ENCODE data around the gene LAMTOR5. TPM values are rescaled to one million over a fixed set of nuclear protein-coding genes. Genes with fewer than 3 reads are reported as not detected.

The LAMTOR5 gene
- total RNA-seq, 4 donors from 2014 or later = 94.4 to 130 (median 116) TPM

- DNase-seq (ENCODE audit: low spot score) = no peak
- TF ChIP-seq CTCF (IDR thresholded peaks at IDR 0.05) = no peak
Observed at GRCh38 chr1:110394493-110394820, 13.0 kb downstream of the LAMTOR5 start.

GRCh38 chr1:110393691-110394492, 13.6 kb downstream of the LAMTOR5 start:
- DNase-seq (ENCODE audit: low spot score) = no peak
- TF ChIP-seq CTCF (IDR thresholded peaks at IDR 0.05) = no peak
- ATAC-seq (ENCODE audit: low FRiP score) = no peak

More at GRCh38 chr1:110394493-110394820, 13.0 kb downstream of the LAMTOR5 start:
- ATAC-seq (ENCODE audit: low FRiP score) = no peak

GRCh38 chr1:110393286-110393685, 14.2 kb downstream of the LAMTOR5 start:
- DNase-seq (ENCODE audit: low spot score) = no peak
- TF ChIP-seq CTCF (IDR thresholded peaks at IDR 0.05) = no peak
- ATAC-seq (ENCODE audit: low FRiP score) = no peak

GRCh38 chr1:110390692-110391245, 16.7 kb downstream of the LAMTOR5 start, which contains the start of gene SLC16A4:
Gene SLC16A4 (minus strand): TSS chr1:110391026. CDS start chr1:110389323, 1,703 bp downstream.
- ATAC-seq (ENCODE audit: low FRiP score) (peak; percentile 75), DNase-seq (ENCODE audit: low spot score) (no peak)
- no peak for TF ChIP-seq CTCF (IDR thresholded peaks at IDR 0.05)

GRCh38 chr1:110390096-110390495, 17.4 kb downstream of the LAMTOR5 start:
- TF ChIP-seq CTCF (IDR thresholded peaks at IDR 0.05) = no peak
- ATAC-seq (ENCODE audit: low FRiP score) (peak; percentile 83), DNase-seq (ENCODE audit: low spot score) (no peak)

- DNase-seq (ENCODE audit: low spot score) = no peak
- ATAC-seq (ENCODE audit: low FRiP score) = no peak
- no peak for TF ChIP-seq CTCF (IDR thresholded peaks at IDR 0.05)
Observed at GRCh38 chr1:110387048-110387754, 20.3 kb downstream of the LAMTOR5 start.

All from omental fat pad (tissue), 4 donors.